CD4-positive, alpha-beta T cell (primary cell): ENCODE data around the gene HEY2. TPM values are rescaled to one million over a fixed set of nuclear protein-coding genes. Genes with fewer than 3 reads are reported as not detected.

Experiments
- ATAC-seq: fragments of 200-7000 bp; cut with Tn5 transposase; one replicate; pipeline ENCODE4 v1.10.0; 2022; ENCODE audit warnings: mild to moderate bottlenecking; ENCODE audit not compliant: poor library complexity
- CTCF ChIA-PET: fragments of 350-600 bp; sonication (Branson Sonifier 250); formaldehyde crosslinking; loops from one replicate; lab custom pipeline; 2021; ENCODE audit warnings: antibody characterized with exemption, inconsistent platforms; lab: Charles Lee
- POLR2A ChIA-PET: fragments of 350-600 bp; sonication (Branson Sonifier 250); formaldehyde crosslinking; loops from one replicate; lab custom pipeline; 2021; ENCODE audit warnings: antibody characterized with exemption, inconsistent platforms; lab: Charles Lee
- DNase-seq, 14 experiments: peaks; one replicate each; pipeline ENCODE4 v3.0.0-alpha.2; 2013 to 2020; ENCODE audit warnings: mixed read lengths in 2 of 14
- H3K27ac ChIP-seq, 2 donors: one replicate each; pipeline versions ENCODE4 v1.5.1 to v1.7.0; 2013; ENCODE audit warnings: low read length in 2 of 2, low read depth in 1 of 2, mild to moderate bottlenecking in 1 of 2
- H3K27me3 ChIP-seq, 2 experiments: 1 replicate in 1 of 2; 2 replicates in 1 of 2; pipeline versions ENCODE4 v1.6.1 to v1.7.0; 2013; ENCODE audit warnings: low read length in 2 of 2, control low read depth in 1 of 2, mild to moderate bottlenecking in 1 of 2, moderate library complexity in 1 of 2; ENCODE audit not compliant: insufficient read depth in 2 of 2, control insufficient read depth in 1 of 2
- H3K36me3 ChIP-seq: one replicate; pipeline ENCODE4 v1.6.1; 2013; ENCODE audit warnings: low read length, control low read depth; ENCODE audit not compliant: insufficient read depth
- H3K4me1 ChIP-seq: one replicate; pipeline ENCODE4 v1.6.1; 2013; ENCODE audit warnings: low read length, control low read depth; ENCODE audit not compliant: insufficient read depth
- H3K4me3 ChIP-seq: one replicate; pipeline ENCODE4 v1.5.1; 2013; ENCODE audit warnings: mild to moderate bottlenecking, low read length, moderate library complexity
- H3K9me3 ChIP-seq, 2 experiments: 1 replicate in 1 of 2; 2 replicates in 1 of 2; pipeline versions ENCODE4 v1.6.1 to v1.7.0; 2013; ENCODE audit warnings: low read length in 2 of 2, mild to moderate bottlenecking in 2 of 2, control low read depth in 1 of 2, moderate library complexity in 1 of 2; ENCODE audit not compliant: control insufficient read depth in 1 of 2, insufficient read depth in 1 of 2
- H3K27ac Mint-ChIP-seq: one replicate; pipeline ENCODE4 v1.8.0; 2020; ENCODE audit warnings: mixed read lengths
- H3K27me3 Mint-ChIP-seq: one replicate; pipeline ENCODE4 v1.8.0; 2021; ENCODE audit warnings: mixed read lengths
- H3K36me3 Mint-ChIP-seq: one replicate; pipeline ENCODE4 v1.8.0; 2021; ENCODE audit warnings: low read depth, mixed read lengths
- H3K4me1 Mint-ChIP-seq: one replicate; pipeline ENCODE4 v1.8.0; 2021; ENCODE audit warnings: low read depth, mixed read lengths
- H3K4me3 Mint-ChIP-seq: one replicate; pipeline ENCODE4 v1.8.0; 2020; ENCODE audit warnings: mild to moderate bottlenecking, mixed read lengths
- H3K9me3 Mint-ChIP-seq: one replicate; pipeline ENCODE4 v1.8.0; 2020; ENCODE audit warnings: mixed read lengths
- CTCF ChIP-seq: fragments of 200-600 bp; IDR thresholded peaks from one replicate; pipeline ENCODE4 v1.8.0; 2022; ENCODE audit warnings: antibody characterized with exemption, mild to moderate bottlenecking
- intact Hi-C, 2 experiments: fragments of 100-400 bp; cut with DNase I in 1 of 2; cut with micrococcal nuclease in 1 of 2; formaldehyde crosslinking; loops; one replicate each; pipeline versions ENCODE4 v1.15.1 to v1.9.0; 2023 to 2025; cut with DNase I, micrococcal nuclease
- total RNA-seq, 174 experiments: library from RNA in 2 of 174; stranded (reverse) in 2 of 174; gene quantifications; one replicate each; pipeline ENCODE4 v1.2.3 and lab custom pipeline; 2021 to 2026

HEY2 gene
- total RNA-seq, 2 experiments from 2014 or later: 0.08 to 0.30 TPM

DNA sequence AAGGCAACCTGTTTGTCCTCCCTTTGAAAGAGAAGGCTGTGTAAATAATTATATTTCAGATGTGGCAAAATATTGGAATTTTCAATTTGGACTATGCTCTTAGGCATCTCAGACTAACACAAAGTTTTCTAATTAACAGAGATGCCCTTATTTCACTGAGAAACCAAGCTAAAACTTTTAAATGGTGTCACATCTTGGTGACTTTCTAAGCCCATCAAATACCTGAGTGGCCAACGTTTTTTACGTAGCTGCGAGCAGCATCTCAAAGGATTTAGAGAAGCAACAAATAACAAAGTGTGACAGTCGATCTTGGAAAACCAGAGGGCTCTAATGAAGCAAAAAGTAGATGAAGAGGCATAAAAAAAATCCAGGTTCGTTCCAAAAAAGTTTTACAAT, 3.4 kb upstream of the HEY2 start:
- Mint-ChIP-seq H3K36me3 (peaks cover 4% of the 10 kb centered on the region), H3K9me3 (no peaks in the 10 kb centered on the region), H3K27ac (no peak overlapping the region), H3K27me3 (peaks cover 75% of the 10 kb centered on the region), H3K4me1 (peaks cover 38% of the 10 kb centered on the region), H3K4me3 (peak overlapping the region; percentile 87)
- CTCF ChIA-PET: interaction anchor here (1.2 to 1.5 kb wide), 2 partner anchors 210 to 1520 kb away, joined by 3 to 7 read pairs; partner anchors contain the start of genes HINT3 and RNF146
- Histone ChIP-seq H3K36me3 (no peaks in the 10 kb centered on the region), H3K27ac (no peak overlapping the region), H3K9me3 (peaks cover 0 to 11% of the 10 kb centered on the region in 2 experiments), H3K4me3 (no peak overlapping the region), H3K4me1 (peaks cover 38% of the 10 kb centered on the region), H3K27me3 (peaks cover 40 to 53% of the 10 kb centered on the region in 2 experiments)
- ATAC-seq (no peak), DNase-seq (no peak)
- intact Hi-C loops: no loop called here
- POLR2A ChIA-PET: interaction anchor here (1.2 to 1.4 kb wide), 3 partner anchors 35 to 210 kb away, joined by 3 to 6 read pairs (median 3); partner anchors contain the start of genes HINT3 and NCOA7
- no peak for TF ChIP-seq CTCF

GRCh38 chr6:125746731-125747588, 2.5 kb upstream of the HEY2 start:
- peak; percentile 45 to 87 (median 61) for DNase-seq
- peak overlapping the region; percentile 67 for H3K4me3 ChIP-seq
- intact Hi-C loops: no loop called here
- peak; percentile 70 for ATAC-seq
- Mint-ChIP-seq H3K4me1 (peaks cover 38% of the 10 kb centered on the region), H3K4me3 (peak overlapping the region; percentile 87), H3K27me3 (peaks cover 83% of the 10 kb centered on the region), H3K27ac (peak overlapping the region; percentile 73), H3K36me3 (peaks cover 4% of the 10 kb centered on the region), H3K9me3 (no peaks in the 10 kb centered on the region)
- H3K27me3 ChIP-seq: peaks cover 44 to 61% of the 10 kb centered on the region in 2 experiments
- H3K36me3 ChIP-seq: no peaks in the 10 kb centered on the region
- POLR2A ChIA-PET: interaction anchor here (1.0 to 3.6 kb wide), 4 partner anchors 34 to 436 kb away, joined by 4 to 33 read pairs (median 10); partner anchors contain the start of genes NCOA7 and TRMT11
- CTCF ChIA-PET: no interaction called here
- peaks cover 38% of the 10 kb centered on the region for H3K4me1 ChIP-seq
- peaks cover 0 to 11% of the 10 kb centered on the region in 2 experiments for H3K9me3 ChIP-seq
- TF ChIP-seq CTCF: no peak
- peak overlapping the region in 1 of 2 donors; percentile 5 for H3K27ac ChIP-seq

DNA sequence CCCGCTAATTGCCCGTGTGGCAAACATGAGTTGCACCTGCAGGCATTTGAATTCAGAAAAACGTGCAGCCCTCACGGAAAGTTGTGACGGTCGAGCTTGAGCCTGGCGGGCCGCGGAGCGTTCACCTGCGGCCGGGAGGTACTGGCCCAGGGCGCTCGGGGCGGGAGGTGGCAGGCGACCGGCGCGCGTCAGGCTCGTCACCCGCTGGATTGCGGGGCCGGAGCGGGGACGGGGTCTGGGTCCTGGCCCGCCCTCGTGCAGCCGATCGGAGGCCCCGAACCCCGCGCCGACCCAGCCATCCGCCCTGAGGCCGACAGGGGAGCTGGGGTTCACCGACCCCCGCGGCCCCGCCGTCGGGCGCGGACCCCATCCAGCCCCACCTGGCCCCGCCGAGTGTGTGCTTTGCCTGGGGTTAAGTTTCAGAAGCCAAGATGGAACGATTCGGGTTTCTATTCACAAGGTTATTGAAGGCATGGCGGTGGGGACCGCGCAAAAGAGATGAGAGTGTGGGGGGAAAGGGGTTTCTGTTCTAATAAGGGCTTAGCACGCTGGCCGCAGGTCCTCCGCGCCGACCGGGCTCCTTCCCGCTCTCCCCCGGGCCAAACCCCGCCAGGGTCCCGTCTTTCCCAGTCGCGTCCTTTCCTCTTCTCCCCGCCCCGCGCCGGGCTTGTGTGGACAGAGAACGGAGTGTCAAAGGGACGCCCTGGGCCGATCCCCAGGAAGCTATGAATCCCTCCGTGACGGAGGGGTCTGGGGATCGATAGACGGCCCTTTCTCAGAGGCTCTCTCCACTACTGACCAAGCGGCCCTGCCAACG, 1.6 kb upstream of the HEY2 start:
- H3K27ac Mint-ChIP-seq: peak overlapping the region; percentile 73
- TF ChIP-seq CTCF: no peak
- ATAC-seq: no peak
- Histone ChIP-seq H3K4me3 (peak overlapping the region; percentile 67), H3K27ac (no peak overlapping the region), H3K9me3 (peaks cover 0 to 11% of the 10 kb centered on the region in 2 experiments), H3K36me3 (no peaks in the 10 kb centered on the region), H3K4me1 (peaks cover 38% of the 10 kb centered on the region), H3K27me3 (peaks cover 44 to 61% of the 10 kb centered on the region in 2 experiments)
- H3K27me3 Mint-ChIP-seq: peaks cover 82% of the 10 kb centered on the region
- peak in 9 of 14 experiments; percentile 2 to 60 (median 21) for DNase-seq
- CTCF ChIA-PET: no interaction called here
- peaks cover 38% of the 10 kb centered on the region for H3K4me1 Mint-ChIP-seq
- peaks cover 4% of the 10 kb centered on the region for H3K36me3 Mint-ChIP-seq
- intact Hi-C loops: loop anchor here in 1 of 2 experiments (2.0 kb wide), 1 partner anchor 21 kb away; no protein-coding TSS in a partner anchor
- POLR2A ChIA-PET: interaction anchor here (0.7 to 3.6 kb wide), 6 partner anchors 33 to 437 kb away, joined by 3 to 33 read pairs (median 10); partner anchors contain the start of genes NCOA7 and TRMT11
- no peaks in the 10 kb centered on the region for H3K9me3 Mint-ChIP-seq
- H3K4me3 Mint-ChIP-seq: peak overlapping the region; percentile 93
